GM21360 (cell line): ENCODE data around the gene NOVA1.
"Not testable (repeated sequence)": the region's sequence is repeated elsewhere in the genome, so short reads cannot be mapped to it uniquely, and the experiment has no call there.

Experiments used
- ATAC-seq: cut with Tn5 transposase; IDR thresholded peaks from one replicate; pipeline ENCODE4 v1.9.1; 2021; ENCODE audit warnings: mild to moderate bottlenecking, moderate library complexity; ENCODE audit not compliant: unreplicated experiment

NOVA1 gene, protein sequence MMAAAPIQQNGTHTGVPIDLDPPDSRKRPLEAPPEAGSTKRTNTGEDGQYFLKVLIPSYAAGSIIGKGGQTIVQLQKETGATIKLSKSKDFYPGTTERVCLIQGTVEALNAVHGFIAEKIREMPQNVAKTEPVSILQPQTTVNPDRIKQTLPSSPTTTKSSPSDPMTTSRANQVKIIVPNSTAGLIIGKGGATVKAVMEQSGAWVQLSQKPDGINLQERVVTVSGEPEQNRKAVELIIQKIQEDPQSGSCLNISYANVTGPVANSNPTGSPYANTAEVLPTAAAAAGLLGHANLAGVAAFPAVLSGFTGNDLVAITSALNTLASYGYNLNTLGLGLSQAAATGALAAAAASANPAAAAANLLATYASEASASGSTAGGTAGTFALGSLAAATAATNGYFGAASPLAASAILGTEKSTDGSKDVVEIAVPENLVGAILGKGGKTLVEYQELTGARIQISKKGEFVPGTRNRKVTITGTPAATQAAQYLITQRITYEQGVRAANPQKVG

GRCh38 chr14:26597589-26598080 lies at the start of gene NOVA1:
Gene NOVA1 (minus strand): TSS chr14:26598033. CDS start chr14:26597436, 597 bp downstream.
- no peak for ATAC-seq

- ATAC-seq: not testable (repeated sequence)
Observed at GRCh38 chr14:26645057-26645456, 47.2 kb upstream of the NOVA1 start.

- no peak for ATAC-seq
Observed at GRCh38 chr14:26636561-26636960, 38.7 kb upstream of the NOVA1 start.

GRCh38 chr14:26634946-26635345 lies 37.1 kb upstream of the NOVA1 start:
- ATAC-seq: not testable (repeated sequence)

DNA sequence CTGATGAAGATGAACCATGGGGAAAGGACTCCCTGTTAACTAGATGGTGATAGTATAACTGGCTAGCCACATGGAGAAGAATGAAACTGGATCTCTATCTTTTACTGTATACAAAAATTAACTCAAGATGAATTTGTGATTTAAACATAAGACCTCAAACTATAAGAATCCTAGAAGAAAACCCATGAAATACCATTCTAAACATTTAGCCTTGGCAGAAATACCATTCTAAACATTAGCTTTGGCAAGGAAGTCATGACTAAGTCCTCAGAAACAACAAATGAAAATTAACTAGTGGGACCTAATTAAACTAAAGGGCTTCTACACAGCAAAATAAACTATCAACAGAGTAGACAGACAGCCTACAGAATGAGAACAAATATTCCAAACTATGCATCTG lies 28.4 kb upstream of the NOVA1 start:
- no peak for ATAC-seq

DNA sequence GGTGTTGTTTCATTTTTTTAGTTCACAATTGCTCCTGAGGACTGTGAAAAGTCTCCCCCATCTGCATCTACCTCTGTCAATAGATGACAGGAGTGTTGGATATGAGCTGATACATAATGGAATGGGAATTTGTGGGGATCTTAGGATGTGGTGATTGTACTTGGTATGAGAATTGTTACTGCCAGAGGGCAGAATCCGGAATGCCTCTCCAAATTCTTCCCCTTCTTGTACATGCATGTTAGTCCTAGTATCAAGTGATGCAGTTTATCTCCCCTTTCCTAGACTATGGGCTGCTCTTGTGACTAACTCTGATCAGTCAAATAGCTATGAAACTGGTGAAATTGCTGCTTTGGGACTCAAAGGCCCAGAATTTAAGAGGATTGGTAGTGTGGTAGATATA lies 24.8 kb upstream of the NOVA1 start:
- no peak for ATAC-seq

- ATAC-seq: no peak
Observed at GRCh38 chr14:26621807-26622560, 24.2 kb upstream of the NOVA1 start.

DNA sequence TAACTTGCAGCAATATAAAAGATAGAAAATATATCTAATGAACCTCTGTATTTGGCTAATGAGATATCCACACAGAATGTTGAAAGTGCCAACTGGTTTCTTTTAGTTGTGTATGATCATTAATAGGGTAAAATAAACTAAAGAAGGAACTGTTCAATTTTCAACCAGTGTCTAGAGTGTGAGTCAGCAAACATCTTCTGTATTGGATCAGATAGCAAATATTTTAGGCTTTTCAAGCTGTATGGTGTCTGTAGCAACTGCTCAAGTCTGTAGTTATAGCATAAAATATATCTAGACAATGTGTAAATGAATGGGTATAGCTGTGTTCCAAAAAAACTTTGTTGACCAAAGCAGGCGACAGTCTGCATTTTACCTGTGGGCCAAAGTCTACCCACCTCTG lies 23.5 kb upstream of the NOVA1 start:
- no peak for ATAC-seq

- ATAC-seq: no peak
Observed at GRCh38 chr14:26611259-26611658, 13.4 kb upstream of the NOVA1 start.

DNA sequence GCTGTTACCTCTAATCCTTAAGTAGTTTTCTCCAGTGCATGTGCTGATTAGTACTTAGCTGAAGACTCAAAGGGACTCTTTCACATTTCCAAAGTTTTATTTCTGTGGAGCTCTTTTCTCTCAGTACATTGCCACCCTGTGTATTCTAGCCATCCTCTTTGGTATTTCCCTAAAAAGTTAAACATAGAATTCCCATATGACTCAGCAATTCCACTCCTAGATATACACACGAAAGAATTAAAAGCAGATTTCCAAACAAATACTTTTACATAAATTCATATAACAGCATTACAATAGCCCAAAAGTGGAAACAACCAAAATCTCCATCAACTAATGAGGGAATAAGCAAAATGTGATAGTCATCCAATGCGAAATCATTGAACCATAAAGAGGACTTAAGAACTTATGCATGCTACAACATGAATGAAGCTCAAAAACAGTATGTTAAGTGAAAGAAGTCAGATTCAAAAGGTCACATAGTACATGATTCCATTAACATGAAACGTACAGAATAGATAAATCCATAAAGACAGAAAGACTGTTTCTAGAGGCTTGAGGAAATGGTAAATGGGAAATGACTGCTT lies 9.0 kb upstream of the NOVA1 start:
- no peak for ATAC-seq

GRCh38 chr14:26605602-26606001 lies 7.8 kb upstream of the NOVA1 start:
- ATAC-seq: no peak

DNA sequence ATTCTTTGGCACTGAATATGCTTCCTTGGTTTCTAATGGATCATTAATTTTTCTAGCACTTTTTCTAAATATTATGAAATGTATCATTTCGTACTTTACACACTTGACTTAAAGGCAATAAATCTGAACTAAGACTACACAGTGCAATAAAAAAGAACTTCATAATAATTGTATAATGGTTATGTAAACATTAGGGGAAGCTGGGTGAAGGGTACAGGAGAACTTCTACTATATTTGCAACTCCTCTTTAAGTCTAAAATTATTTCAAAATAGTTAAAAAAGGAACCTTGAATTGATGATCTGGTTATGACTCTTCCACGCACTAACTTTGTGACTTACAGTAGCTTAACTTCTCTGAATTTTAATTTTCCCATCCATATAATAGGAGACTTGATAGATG lies 5.1 kb upstream of the NOVA1 start:
- ATAC-seq: no peak

GRCh38 chr14:26601856-26602255 lies 4.0 kb upstream of the NOVA1 start:
- no peak for ATAC-seq

GRCh38 chr14:26599291-26599690 lies 1.5 kb upstream of the NOVA1 start:
- ATAC-seq: no peak

DNA sequence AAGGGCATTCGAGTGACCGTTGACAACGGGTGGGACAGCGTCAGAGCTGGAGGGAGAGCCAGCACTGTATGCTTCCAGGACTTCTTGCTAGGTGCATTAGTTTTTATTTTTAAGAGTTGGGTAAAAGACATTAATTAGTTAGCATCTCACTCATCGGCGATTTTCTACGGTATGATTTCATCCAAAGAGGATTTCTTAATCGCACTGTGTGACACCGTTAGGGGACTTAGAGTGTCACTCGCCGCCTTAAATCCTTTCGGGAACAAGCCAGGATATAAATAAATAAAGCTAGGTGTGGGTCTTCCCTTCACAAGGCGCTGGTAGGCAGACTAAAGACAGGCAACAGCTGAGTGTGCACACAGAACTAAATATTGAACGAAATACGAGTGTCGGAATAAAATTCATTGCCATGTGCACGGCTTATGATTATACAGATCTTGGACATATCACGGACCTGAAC lies 869 bp upstream of the NOVA1 start:
- no peak for ATAC-seq

DNA sequence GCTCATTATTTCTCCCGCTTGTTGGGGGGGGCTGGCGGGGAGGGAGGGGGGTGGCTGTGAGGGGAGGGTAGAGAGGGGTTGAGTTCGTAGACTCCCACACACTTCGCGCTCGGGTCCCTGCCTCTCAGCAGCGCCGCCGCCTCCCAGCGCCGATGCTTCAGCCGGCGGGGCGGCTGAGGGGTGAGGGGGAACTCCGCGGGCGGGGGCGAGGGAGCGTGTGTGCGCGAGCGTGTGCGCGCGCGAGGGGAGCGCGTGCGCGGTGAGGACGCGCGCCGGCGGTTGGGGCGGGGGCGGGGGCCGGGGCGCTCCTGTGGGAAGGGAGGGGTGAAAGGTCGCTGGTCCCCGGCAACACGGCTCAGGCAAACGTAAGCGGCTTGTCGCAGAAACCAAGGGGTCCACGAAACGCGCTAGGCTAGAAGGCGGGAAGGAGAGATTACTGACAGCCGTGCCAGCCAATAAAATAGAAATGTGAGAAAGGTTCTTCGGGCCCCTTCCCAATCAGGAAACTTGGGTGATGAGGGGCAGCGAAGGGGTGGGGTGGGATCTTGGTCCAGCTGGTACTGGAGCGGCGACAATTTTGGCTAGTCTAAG lies 343 bp upstream of the NOVA1 start:
- no peak for ATAC-seq

DNA sequence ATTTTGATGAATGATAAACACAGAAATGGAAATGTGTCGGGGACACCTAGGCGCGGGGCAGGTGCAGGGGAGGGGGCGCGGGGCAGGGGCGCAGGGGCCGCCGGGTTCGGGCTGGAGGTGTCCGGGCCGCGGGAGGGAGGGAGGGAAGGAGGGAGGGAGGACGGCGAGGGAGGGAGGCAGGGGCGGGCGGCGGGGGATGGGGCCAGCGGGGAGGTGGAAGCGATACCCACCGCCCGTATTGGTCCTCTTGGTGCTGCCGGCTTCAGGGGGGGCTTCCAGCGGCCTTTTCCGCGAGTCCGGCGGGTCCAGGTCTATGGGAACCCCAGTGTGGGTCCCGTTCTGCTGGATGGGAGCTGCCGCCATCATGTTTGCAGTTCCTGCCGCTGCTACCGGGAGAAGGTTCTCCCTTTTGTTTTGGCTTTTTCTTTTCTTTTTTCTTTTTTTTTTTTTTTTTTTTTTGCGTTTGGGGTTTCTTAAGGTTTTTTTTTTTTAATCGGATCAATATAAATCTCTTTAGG lies 703 bp downstream of the NOVA1 start:
- ATAC-seq: no peak

- no peak for ATAC-seq
Observed at GRCh38 chr14:26596543-26597061, 1.2 kb downstream of the NOVA1 start.

- no peak for ATAC-seq
Observed at GRCh38 chr14:26595926-26596542, 1.8 kb downstream of the NOVA1 start.
